ENCODE results near the gene SERINC3. TPM values are rescaled to one million over a fixed set of nuclear protein-coding genes. Genes with fewer than 3 reads are reported as not detected.

SERINC3 gene
- total and polyA plus RNA-seq, 2 of the 13 experiments (the other 11 are each of a cell fraction or from before 2014, with no cell fraction given) = 82.0 to 226 TPM

DNA sequence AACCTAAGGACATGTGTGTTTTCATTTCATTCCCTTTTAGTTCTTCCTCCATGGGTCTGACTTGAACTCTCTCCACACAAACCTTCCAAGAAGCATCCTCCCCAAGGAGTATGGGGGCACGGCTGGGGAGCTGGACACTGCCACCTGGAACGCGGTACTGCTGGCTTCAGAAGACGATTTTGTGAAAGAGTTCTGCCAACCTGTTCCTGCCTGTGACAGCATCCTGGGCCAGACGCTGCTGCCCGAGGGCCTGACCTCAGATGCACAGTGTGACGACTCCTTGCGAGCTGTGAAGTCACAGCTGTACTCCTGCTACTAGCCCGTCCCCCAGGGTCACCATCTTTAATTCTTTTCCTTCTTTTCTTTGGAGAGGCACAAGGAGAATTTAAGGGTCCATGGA, 32.6 kb downstream of the SERINC3 start:
- Histone ChIP-seq H3K4me2 (ENCODE audit: low read depth, low read length) (no peak overlapping the region), H3K36me3 (replicated peaks in 1 of 2; ENCODE audit: control insufficient read depth in 1 of 2, insufficient read depth in 2 of 2, low read length in 2 of 2) (peaks cover 28 to 55% of the 10 kb centered on the region in 2 experiments), H3K9me3 (ENCODE audit: low read length) (no peaks in the 10 kb centered on the region), H3K4me3 (replicated peaks in 1 of 3; ENCODE audit: insufficient read depth in 1 of 3, low read depth in 2 of 3, low read length in 3 of 3) (no peak overlapping the region), H3K27me3 (ENCODE audit: control insufficient read depth in 1 of 2, insufficient read depth in 2 of 2, low read length in 2 of 2) (no peaks in the 10 kb centered on the region), H3K79me2 (ENCODE audit: insufficient read depth, low read length) (no peaks in the 10 kb centered on the region), H4K20me1 (ENCODE audit: insufficient read depth, low read length) (no peaks in the 10 kb centered on the region), H3K27ac (ENCODE audit: extremely low read length, insufficient read depth, low read length) (no peak overlapping the region), H3K9ac (ENCODE audit: insufficient read depth, low read depth, low read length) (no peak overlapping the region), H3K4me1 (ENCODE audit: insufficient read depth, low read length) (no peaks in the 10 kb centered on the region), H2AFZ (ENCODE audit: low read length) (no peak overlapping the region)
- DNase-seq (ENCODE audit: low spot score) = no peak
- FAIRE-seq = no peak
- ChIA-PET POLR2A (interaction anchor here (0.7 kb wide), 1 partner anchor 14 kb away, joined by 3 read pairs; the partner anchor contains the start of gene TTPAL), CTCF (ENCODE audit: low intra/inter-chr PET ratio, low total read pairs) (no interaction called here)
- intact Hi-C loops (cut with micrococcal nuclease; ENCODE audit: unreplicated experiment) (no loop called here), in situ Hi-C loops (cut with HindIII; ENCODE audit: extremely low pct_ligation_motif_present, low pct_unique_long_range_greater_than_20kb) (no loop called here)
- TF ChIP-seq, protein P1, sequence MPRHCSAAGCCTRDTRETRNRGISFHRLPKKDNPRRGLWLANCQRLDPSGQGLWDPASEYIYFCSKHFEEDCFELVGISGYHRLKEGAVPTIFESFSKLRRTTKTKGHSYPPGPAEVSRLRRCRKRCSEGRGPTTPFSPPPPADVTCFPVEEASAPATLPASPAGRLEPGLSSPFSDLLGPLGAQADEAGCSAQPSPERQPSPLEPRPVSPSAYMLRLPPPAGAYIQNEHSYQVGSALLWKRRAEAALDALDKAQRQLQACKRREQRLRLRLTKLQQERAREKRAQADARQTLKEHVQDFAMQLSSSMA (CRISPR knock-in tag; IDR thresholded peaks at IDR 0.05) = no peak
- TF ChIP-seq PAF1 (CRISPR knock-in tag; IDR thresholded peaks at IDR 0.05) (0 out of 2 replicates have a peak, but pooled peaks have one; percentile 25), ETV6 (CRISPR knock-in tag; conservative IDR thresholded peaks at IDR 0.05) (no peak), ZFX (CRISPR knock-in tag; IDR thresholded peaks at IDR 0.05; ENCODE audit: low read depth) (no peak), RBM22 (optimal IDR thresholded peaks at IDR 0.05; ENCODE audit: low read length) (peak; percentile 19), POLR2AphosphoS5 (IDR thresholded peaks at IDR 0.05; ENCODE audit: low read depth, low read length) (0 out of 2 replicates have a peak, but pooled peaks have one; percentile 6)
- BruUV-seq (replicated peaks) = no TSS peak
- WGBS (ENCODE audit: low lambda C conversion rate) = 96% methylated on average over 9 of the region's 9 CpGs
- ATAC-seq = no peak

DNA sequence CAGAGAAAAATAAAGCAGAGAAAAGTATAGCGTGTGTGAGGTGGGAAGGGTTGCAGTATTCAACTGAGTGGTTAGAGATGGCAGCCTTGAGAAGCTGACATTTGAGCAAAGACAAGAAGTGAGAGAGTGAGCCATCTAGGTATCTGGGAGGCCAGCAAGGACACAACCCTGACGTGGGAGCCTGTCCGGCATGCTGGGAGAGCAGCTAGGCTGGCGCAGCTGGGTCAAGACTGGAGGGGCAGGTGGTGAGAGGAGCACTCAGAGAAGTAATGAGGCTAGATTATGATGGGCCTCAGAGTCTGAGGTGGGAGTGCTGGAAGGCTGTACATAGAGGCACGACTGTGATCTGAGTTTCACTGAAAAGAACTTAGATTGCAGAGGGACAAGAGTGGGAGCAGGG, 33.3 kb downstream of the SERINC3 start:
- no peak overlapping the region for H3K27ac ChIP-seq (ENCODE audit: extremely low read length, insufficient read depth, low read length)
- 94% methylated on average over 5 of the region's 5 CpGs for WGBS (ENCODE audit: low lambda C conversion rate)

More for the DNA sequence above, 33.3 kb downstream of the SERINC3 start:
- H3K4me2 ChIP-seq (ENCODE audit: low read depth, low read length) = no peak overlapping the region
- ChIA-PET CTCF (ENCODE audit: low intra/inter-chr PET ratio, low total read pairs) (no interaction called here), POLR2A (no interaction called here)
- H3K9me3 ChIP-seq (ENCODE audit: low read length) = no peaks in the 10 kb centered on the region
- no TSS peak for BruUV-seq (replicated peaks)
- DNase-seq (ENCODE audit: low spot score) (no peak), ATAC-seq (no peak; the same call in 2 of the 3 replicates), FAIRE-seq (no peak)
- peaks cover 23 to 56% of the 10 kb centered on the region in 2 experiments for H3K36me3 ChIP-seq (replicated peaks in 1 of 2; ENCODE audit: control insufficient read depth in 1 of 2, insufficient read depth in 2 of 2, low read length in 2 of 2)
- no peaks in the 10 kb centered on the region for H3K79me2 ChIP-seq (ENCODE audit: insufficient read depth, low read length)
- H3K27me3 ChIP-seq (ENCODE audit: control insufficient read depth in 1 of 2, insufficient read depth in 2 of 2, low read length in 2 of 2) = no peaks in the 10 kb centered on the region
- TF ChIP-seq FOXC1 (CRISPR knock-in tag; IDR thresholded peaks at IDR 0.05; ENCODE audit: borderline replicate concordance) (no peak), ATF7-NPFF (CRISPR knock-in tag; IDR thresholded peaks at IDR 0.05; ENCODE audit: low read depth) (no peak), POLR2A (IDR thresholded peaks at IDR 0.05; ENCODE audit: insufficient read depth in 1 of 2, low read depth in 2 of 2, low read length in 2 of 2) (0 out of 4 replicates have a peak, but pooled peaks of 1 of the 2 experiments have one; percentile 30), NKX3-1 (CRISPR knock-in tag; IDR thresholded peaks at IDR 0.05) (no peak), ASH2L (IDR thresholded peaks at IDR 0.05; ENCODE audit: insufficient read length, low read depth, low read length) (no peak)
- TF ChIP-seq, protein P2, sequence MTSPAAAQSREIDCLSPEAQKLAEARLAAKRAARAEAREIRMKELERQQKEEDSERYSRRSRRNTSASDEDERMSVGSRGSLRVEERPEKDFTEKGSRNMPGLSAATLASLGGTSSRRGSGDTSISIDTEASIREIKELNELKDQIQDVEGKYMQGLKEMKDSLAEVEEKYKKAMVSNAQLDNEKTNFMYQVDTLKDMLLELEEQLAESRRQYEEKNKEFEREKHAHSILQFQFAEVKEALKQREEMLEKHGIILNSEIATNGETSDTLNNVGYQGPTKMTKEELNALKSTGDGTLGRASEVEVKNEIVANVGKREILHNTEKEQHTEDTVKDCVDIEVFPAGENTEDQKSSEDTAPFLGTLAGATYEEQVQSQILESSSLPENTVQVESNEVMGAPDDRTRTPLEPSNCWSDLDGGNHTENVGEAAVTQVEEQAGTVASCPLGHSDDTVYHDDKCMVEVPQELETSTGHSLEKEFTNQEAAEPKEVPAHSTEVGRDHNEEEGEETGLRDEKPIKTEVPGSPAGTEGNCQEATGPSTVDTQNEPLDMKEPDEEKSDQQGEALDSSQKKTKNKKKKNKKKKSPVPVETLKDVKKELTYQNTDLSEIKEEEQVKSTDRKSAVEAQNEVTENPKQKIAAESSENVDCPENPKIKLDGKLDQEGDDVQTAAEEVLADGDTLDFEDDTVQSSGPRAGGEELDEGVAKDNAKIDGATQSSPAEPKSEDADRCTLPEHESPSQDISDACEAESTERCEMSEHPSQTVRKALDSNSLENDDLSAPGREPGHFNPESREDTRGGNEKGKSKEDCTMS (CRISPR knock-in tag; conservative IDR thresholded peaks at IDR 0.05) = no peak
- H2AFZ ChIP-seq (ENCODE audit: low read length) = no peak overlapping the region
- intact Hi-C loops (cut with micrococcal nuclease; ENCODE audit: unreplicated experiment) = no loop called here
- H3K9ac ChIP-seq (ENCODE audit: insufficient read depth, low read depth, low read length) = no peak overlapping the region
- no peaks in the 10 kb centered on the region for H4K20me1 ChIP-seq (ENCODE audit: insufficient read depth, low read length)
- no peaks in the 10 kb centered on the region for H3K4me1 ChIP-seq (ENCODE audit: insufficient read depth, low read length)
- in situ Hi-C loops (cut with HindIII; ENCODE audit: extremely low pct_ligation_motif_present, low pct_unique_long_range_greater_than_20kb) = no loop called here
- H3K4me3 ChIP-seq (replicated peaks in 1 of 3; ENCODE audit: insufficient read depth in 1 of 3, low read depth in 2 of 3, low read length in 3 of 3) = no peak overlapping the region
